Brain microvascular endothelial cell (primary cell): ENCODE results near the gene GRIFIN.

ENCODE experiments used
- DNase-seq: peaks from one replicate; pipeline ENCODE4 v3.0.0-alpha.2; 2020
- H3K27ac ChIP-seq: fragments of 250-450 bp; sonication (Bioruptor Pico); 2 replicates; pipeline ENCODE4 v1.5.1; 2020; ENCODE audit warnings: mild to moderate bottlenecking, moderate library complexity
- H3K27me3 ChIP-seq: fragments of 250-450 bp; sonication (Bioruptor Pico); replicated peaks from 2 replicates; pipeline ENCODE4 v1.5.1; 2020; ENCODE audit warnings: mild to moderate bottlenecking
- H3K36me3 ChIP-seq: fragments of 250-450 bp; sonication (Bioruptor Pico); replicated peaks from 2 replicates; pipeline ENCODE4 v1.5.1; 2020; ENCODE audit warnings: mild to moderate bottlenecking
- H3K4me3 ChIP-seq: 2 replicates; pipeline ENCODE4 v1.5.1; 2011; ENCODE audit warnings: low read depth, mild to moderate bottlenecking, control low read depth, low read length, moderate library complexity
- CTCF ChIP-seq: IDR thresholded peaks from 2 replicates; pipeline ENCODE4 v1.5.1; 2011; ENCODE audit warnings: low read depth, mild to moderate bottlenecking, moderate library complexity, low read length, control low read depth, inconsistent platforms; ENCODE audit errors: missing control alignments
- in situ Hi-C: cut with HindIII; loops from 2 replicates; pipeline ENCODE4 v1.10.0; 2017; ENCODE audit warnings: low sequenced_read_pairs, low pct_ligation_motif_present

Gene GRIFIN

GRCh38 chr7:2498708-2499107 is 22.5 kb upstream of the GRIFIN start:
- in situ Hi-C loops = no loop called here
- Histone ChIP-seq H3K4me3 (no peak overlapping the region), H3K27ac (no peak overlapping the region), H3K36me3 (no peaks in the 10 kb centered on the region), H3K27me3 (no peaks in the 10 kb centered on the region)
- TF ChIP-seq CTCF = no peak
- no peak for DNase-seq

- DNase-seq = no peak
- TF ChIP-seq CTCF = no peak
- in situ Hi-C loops = no loop called here
Measured at GRCh38 chr7:2497500-2498336, 21.5 kb upstream of the GRIFIN start.

GRCh38 chr7:2497065-2497464 is 20.9 kb upstream of the GRIFIN start:
- no peaks in the 10 kb centered on the region for H3K27me3 ChIP-seq
- in situ Hi-C loops = no loop called here
- no peaks in the 10 kb centered on the region for H3K36me3 ChIP-seq
- DNase-seq = no peak
- H3K27ac ChIP-seq = no peak overlapping the region
- no peak overlapping the region for H3K4me3 ChIP-seq
- no peak for TF ChIP-seq CTCF

More at GRCh38 chr7:2497500-2498336, 21.5 kb upstream of the GRIFIN start:
- H3K27me3 ChIP-seq = no peaks in the 10 kb centered on the region
- H3K36me3 ChIP-seq = no peaks in the 10 kb centered on the region
- no peak overlapping the region for H3K27ac ChIP-seq
- H3K4me3 ChIP-seq = no peak overlapping the region

- TF ChIP-seq CTCF = no peak
- Histone ChIP-seq H3K27me3 (no peaks in the 10 kb centered on the region), H3K36me3 (no peaks in the 10 kb centered on the region), H3K4me3 (no peak overlapping the region), H3K27ac (no peak overlapping the region)
- in situ Hi-C loops = no loop called here
- DNase-seq = no peak
Measured at GRCh38 chr7:2496375-2496774, 20.2 kb upstream of the GRIFIN start.

- Histone ChIP-seq H3K36me3 (no peaks in the 10 kb centered on the region), H3K27me3 (no peaks in the 10 kb centered on the region), H3K4me3 (no peak overlapping the region), H3K27ac (no peak overlapping the region)
- in situ Hi-C loops = no loop called here
- no peak for DNase-seq
- no peak for TF ChIP-seq CTCF
Measured at GRCh38 chr7:2495418-2496299, 19.5 kb upstream of the GRIFIN start.
